Activated CD8-positive, alpha-beta memory T cell treated with anti-CD3 and anti-CD28 coated beads, Interleukin-2, amount 50 U/mL, for 48 hours (primary cell): ENCODE results near the gene TNKS1BP1.

Experiments used
- DNase-seq: peaks from one replicate; pipeline ENCODE4 v3.0.0-alpha.2; 2020

Gene TNKS1BP1

DNA sequence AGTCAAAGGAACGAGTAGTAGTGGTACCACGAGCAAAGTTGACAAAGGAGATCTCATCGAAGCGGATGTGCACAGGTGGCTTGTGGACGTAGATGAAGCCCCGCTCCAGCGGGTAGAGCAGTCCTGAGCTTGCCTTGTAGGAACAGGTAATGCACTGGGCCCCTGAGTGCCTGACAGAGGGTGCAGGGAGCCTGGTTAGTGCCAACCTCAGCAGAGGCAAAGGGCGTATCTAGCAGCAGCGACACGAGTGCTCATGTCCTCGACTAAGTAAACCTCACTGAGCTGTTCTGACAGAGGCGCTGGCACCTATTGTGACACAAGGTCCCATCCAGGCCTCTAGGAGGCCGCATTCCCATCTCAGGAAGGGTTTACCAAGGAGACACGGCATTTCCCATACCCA, 7.0 kb upstream of the TNKS1BP1 start:
- no peak for DNase-seq

- DNase-seq: no peak
Measured at GRCh38 chr11:57330029-57330428, 5.3 kb upstream of the TNKS1BP1 start.

GRCh38 chr11:57327721-57328120, 3.0 kb upstream of the TNKS1BP1 start:
- DNase-seq: no peak

DNA sequence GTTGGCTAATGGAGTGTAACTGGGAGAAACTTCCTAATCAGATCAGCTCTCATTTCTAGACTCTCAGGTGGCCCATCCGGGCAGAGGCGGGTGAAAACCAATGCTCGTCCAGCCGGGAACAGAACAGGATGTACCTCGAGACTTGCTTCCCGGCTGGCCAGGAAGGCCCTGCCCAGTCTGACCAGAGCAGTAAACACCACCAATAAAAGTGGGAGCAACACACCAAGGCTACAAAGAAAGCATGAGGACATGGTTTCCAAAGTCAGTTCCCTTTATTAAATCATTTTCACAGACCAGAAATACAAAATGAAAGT, 940 bp upstream of the TNKS1BP1 start:
- DNase-seq: no peak

DNA sequence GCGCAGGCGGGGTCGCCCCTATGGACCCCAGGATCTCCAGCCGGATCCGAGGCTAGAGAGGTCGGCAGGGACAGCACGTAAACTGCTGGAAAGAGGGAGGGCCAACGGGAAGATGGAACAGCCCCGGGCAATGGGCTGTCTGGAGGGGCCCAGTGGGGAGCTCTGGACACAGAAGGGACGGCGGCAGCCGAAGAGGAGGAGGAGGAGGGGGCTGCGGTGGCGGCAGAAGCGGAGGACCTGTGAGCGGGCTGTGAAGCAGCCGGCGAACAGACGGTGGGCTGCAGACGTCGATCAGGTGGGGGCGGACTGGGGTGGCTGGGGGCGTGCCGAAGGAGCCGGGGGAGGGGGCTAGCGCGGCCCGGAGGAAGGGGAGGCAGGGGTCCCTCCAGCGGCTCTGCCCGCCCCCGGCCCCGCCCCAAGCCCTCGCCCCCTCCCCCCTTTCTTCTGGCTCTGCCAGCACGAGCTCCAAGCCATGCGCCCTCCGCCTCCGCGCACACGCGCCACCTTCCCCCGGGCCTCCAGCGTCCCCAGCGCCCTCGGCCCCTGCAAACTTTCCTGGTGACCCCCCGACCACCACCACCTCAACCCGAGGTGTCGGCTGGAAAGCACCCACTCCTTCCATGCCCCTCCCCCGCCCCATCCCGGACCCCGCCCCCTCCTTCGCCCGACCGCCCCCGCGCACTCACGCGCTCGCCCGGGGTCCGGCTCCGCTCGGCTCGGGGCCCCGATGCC, 432 bp downstream of the TNKS1BP1 start:
- DNase-seq: peak; percentile 66

GRCh38 chr11:57323855-57324153, 948 bp downstream of the TNKS1BP1 start:
- no peak for DNase-seq

GRCh38 chr11:57323167-57323854, 1.4 kb downstream of the TNKS1BP1 start:
- no peak for DNase-seq

DNA sequence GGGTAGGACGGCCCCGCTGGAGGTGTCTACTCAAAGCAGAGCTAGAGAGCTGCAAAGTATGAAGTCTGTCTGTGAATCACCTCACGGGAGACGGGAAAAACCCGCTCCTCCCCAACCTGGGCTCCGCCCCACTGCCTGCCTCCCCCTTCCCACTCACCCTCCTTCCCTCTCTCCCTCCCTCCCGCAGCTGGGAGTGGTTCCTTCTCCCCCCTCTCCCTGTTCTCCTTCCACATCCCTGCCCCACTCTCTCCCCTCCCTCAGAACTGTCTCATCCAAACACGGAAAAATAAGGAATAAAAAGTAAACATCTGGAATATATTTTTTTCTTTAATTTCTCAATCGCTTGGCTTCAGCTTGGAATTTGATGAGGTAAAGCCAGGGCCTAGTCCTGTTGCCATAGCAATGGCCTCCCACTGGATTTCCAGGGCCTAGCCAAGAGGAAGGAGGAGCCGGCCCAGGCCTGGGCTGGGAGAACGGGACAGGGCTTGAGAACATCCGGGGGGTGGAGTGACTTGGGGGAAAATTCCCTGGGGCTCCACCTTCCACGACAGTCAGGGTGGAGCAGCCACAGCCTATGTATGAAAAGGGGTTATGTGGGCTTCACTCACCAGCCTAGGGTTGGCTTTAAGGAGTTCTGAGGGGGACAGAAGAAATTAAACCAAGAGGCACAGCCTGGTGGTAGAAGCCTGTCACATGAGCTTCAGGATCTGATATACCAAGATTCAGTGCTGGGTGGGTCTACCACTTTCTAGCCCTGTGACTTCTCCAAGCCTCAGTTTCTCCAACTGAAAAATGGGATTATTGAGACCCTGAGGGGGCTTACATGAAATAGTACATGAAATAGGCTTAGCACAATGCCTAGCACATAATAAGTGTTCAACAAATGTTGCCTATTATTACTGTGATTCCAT, 2.2 kb downstream of the TNKS1BP1 start:
- no peak for DNase-seq

GRCh38 chr11:57321388-57322255, 3.1 kb downstream of the TNKS1BP1 start:
- no peak for DNase-seq

GRCh38 chr11:57320719-57321387, 3.9 kb downstream of the TNKS1BP1 start:
- DNase-seq: no peak

DNA sequence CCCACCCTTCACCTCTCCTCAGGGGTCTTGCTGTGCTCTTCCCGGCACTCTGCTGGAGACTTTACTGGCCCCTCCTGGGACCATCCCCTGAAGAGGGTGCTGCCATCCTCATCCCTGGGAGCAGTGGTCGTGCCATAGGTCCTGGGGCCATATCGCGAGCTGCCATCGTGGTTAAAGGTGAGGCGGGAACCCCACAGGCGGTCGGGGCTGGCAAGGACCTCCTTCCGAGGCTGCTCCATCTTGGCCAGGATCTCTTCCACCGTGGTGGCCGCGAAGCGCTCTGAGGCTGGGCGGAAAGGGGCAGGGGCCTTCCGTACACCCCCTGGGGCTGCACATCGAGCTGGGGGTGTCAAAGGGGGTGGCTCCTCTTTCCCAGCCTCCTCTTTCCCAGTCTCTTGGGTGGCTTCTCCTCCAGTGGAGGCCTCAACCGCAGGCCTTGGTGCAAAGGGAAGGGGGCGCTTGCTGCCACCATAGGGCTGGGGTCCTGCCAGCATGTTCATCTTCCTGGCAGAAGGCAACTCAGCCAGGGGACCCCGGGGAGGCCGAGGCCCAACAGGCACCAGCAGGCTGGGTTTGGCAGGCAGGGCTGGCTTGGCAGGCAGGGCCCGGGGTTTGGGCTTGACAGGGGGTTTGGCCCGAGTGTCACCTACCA, 4.6 kb downstream of the TNKS1BP1 start:
- no peak for DNase-seq

- DNase-seq: no peak
Measured at GRCh38 chr11:57318178-57318577, 6.6 kb downstream of the TNKS1BP1 start.

DNA sequence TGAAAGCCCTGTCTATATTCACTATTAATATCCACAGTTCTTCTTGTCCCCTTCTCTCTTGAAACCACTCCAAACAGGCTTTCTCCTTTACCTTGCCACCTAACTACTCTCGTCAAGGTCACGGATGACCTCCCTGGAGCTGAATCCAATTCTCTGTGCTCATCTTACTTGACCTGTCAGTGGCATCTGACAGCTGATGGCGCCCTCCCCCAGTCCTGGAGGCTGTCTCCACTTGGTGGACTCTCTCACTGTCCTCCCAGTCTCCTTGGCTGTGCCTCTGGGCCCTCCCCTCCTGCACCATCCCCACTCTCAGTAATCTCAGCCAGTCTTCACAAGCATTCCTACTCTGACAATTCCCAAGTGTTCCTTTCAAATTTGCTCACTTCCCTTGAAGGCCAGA, 8.7 kb downstream of the TNKS1BP1 start:
- no peak for DNase-seq

- no peak for DNase-seq
Measured at GRCh38 chr11:57315491-57315890, 9.3 kb downstream of the TNKS1BP1 start.

DNA sequence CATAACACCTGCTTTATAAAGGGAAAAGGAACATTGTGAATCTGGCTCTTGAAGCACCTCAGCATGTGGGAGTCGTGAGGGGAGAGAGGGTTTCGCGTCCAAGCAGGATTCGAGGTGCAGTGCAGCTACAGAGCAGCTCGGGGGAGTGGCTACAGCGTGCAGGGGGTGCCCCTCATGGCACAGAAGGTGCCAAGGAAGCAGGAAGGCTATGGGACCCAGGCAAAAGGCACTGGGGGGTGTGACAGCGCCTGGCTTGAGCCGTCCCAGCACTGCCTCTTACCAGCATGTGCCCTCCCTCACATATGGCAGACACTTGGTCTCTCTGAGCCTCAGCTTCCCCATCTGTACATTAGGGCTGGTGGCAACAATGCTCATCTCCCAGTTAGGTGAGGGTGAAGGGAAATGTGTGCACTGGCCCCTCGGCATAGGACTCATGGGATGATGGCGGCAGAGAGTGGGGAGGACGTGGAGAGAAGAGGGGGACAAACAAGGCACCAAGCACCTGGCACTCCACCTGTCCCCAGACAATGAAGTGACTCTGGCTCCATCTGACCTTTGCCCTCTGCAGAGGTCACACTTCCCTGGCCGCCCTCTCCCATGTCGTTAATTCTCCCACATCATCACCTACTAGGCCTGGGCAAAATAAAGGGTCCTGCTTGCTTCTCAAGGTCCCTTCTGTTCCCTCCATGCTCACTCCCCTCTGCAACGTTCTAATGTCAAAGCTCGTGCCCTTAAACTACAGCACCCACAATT, 10.4 kb downstream of the TNKS1BP1 start:
- no peak for DNase-seq

DNA sequence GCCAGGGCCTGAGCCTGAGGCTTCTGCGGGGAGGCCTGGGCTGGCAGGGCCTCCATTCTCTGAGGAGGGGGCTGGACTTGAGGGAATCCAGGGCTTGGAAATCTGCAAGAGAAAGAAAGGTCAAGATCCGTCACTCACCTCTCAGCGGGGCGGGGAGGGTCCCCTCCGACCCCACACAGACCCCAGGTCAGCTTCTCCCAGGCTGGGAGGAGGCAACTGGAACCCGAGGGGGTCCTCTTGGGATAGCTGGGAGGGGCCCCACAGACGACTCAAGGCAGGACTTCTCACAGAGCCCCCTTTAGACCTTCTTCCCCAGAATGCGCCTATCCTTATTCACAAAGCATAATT, 11.0 kb downstream of the TNKS1BP1 start:
- no peak for DNase-seq

GRCh38 chr11:57313071-57313787, 11.5 kb downstream of the TNKS1BP1 start:
- no peak for DNase-seq

DNA sequence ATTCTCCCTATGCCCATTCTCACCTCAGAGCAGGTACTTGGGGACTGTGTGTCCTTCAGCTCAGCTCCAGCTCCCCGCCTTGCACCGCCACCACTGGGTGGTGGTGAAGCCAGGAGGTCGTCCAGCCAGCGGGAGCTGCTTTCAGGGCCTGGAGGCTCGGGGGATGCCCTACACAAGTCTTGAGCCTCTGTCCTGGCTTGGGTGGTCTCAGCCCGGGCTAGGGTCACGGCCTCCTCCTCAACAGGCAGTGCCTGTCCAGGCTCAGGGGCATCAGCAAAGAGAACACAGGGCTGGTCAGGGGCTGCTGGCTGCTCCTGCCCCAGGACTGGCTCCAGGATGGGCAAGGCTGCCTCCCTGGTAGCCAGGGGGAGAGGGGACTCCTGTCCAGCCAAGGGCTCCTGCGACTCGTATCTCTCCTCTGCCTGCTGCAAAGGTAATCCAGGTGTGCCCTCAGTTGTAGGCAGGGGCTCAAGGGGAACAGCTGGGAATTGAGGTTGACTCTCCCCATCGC, 12.2 kb downstream of the TNKS1BP1 start:
- no peak for DNase-seq

GRCh38 chr11:57311109-57311936, 13.4 kb downstream of the TNKS1BP1 start:
- DNase-seq: peak; percentile 84
